Testis (tissue), 2 donors: ENCODE data around the gene LSG1.

ENCODE experiments used
- CTCF ChIP-seq, 3 experiments: fragments of 450-650 bp in 2 of 3; fragments of 200-600 bp in 1 of 3; sonication (generic) in 1 of 3; IDR thresholded peaks; one replicate each; pipeline ENCODE4 v1.5.1; 2016 to 2019; ENCODE audit warnings: antibody characterized with exemption in 3 of 3, mild to moderate bottlenecking in 2 of 3, moderate library complexity in 1 of 3
- POLR2A ChIP-seq: fragments of 450-650 bp; IDR thresholded peaks from one replicate; pipeline ENCODE4 v1.6.1; 2017; ENCODE audit warnings: antibody characterized with exemption, mild to moderate bottlenecking, moderate library complexity

DNA sequence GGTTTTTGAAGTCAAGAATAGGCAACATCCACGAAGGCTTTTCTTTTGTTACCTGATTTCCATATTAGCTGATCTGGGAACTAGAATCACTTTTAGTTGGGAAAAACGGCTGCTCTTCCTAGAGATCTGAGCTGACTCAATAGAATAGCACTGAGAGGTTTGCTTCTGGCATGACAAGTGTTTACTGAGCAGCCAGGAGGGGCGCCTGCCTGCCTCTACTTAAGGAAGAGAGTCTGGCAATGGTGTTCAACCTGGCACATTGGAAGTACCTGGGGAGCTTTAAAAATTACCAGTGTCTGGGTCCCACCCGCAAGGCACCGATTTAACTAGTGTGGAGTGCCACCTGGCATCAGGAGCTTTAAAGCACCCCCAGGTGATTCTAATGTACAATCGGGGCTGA is 48.1 kb upstream of the LSG1 start:
- TF ChIP-seq CTCF (IDR thresholded peaks at IDR 0.05), result no peak
- no peak for TF ChIP-seq POLR2A
